Activated naive CD8-positive, alpha-beta T cell treated with anti-CD3 and anti-CD28 coated beads for 36 hours (primary cell): ENCODE results near the gene LHFPL3. TPM values are rescaled to one million over a fixed set of nuclear protein-coding genes. Genes with fewer than 3 reads are reported as not detected.

Experiments
- DNase-seq: peaks from one replicate; pipeline ENCODE4 v3.0.0; 2021
- H3K27ac Mint-ChIP-seq: one replicate; pipeline ENCODE4 v1.8.0; 2022; ENCODE audit warnings: mild to moderate bottlenecking, moderate library complexity, mixed read lengths
- H3K27me3 Mint-ChIP-seq: one replicate; pipeline ENCODE4 v1.8.0; 2022; ENCODE audit warnings: mild to moderate bottlenecking, mixed read lengths
- H3K36me3 Mint-ChIP-seq: one replicate; pipeline ENCODE4 v1.8.0; 2021; ENCODE audit warnings: mild to moderate bottlenecking, mixed read lengths
- H3K4me1 Mint-ChIP-seq: one replicate; pipeline ENCODE4 v1.8.0; 2021; ENCODE audit warnings: mixed read lengths
- H3K4me3 Mint-ChIP-seq: one replicate; pipeline ENCODE4 v1.8.0; 2022; ENCODE audit warnings: mild to moderate bottlenecking, moderate library complexity, mixed read lengths
- H3K9me3 Mint-ChIP-seq: one replicate; pipeline ENCODE4 v1.8.0; 2022; ENCODE audit warnings: mixed read lengths
- total RNA-seq, 2 experiments: library from RNA; stranded (reverse); gene quantifications; one replicate each; pipeline ENCODE4 v1.2.3, GENCODE V29; 2021

LHFPL3 gene
- total RNA-seq, 2 experiments from 2014 or later = not detected

DNA sequence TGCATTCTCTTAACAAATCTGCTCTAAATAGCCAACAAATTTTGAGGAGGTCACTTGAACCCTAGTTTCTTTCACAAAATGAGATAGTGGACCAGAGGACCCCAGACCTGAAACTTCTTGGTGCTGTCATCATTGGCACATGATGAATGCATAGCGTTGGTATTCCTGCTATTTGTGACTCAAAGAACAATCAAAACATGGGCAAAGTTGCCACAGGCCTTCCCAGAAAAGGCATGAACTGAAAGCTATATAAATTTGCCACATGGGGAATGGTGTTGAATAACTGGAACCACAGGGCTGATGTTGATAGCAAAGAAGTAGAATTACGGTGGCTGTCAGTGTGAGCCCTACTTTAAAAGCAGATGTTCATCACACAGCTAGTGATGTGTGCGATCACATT is 465.8 kb downstream of the LHFPL3 start:
- no peak overlapping the region for H3K27ac Mint-ChIP-seq
- no peaks in the 10 kb centered on the region for H3K9me3 Mint-ChIP-seq
- no peak overlapping the region for H3K4me3 Mint-ChIP-seq
- no peak for DNase-seq
- H3K27me3 Mint-ChIP-seq = peaks cover 19% of the 10 kb centered on the region
- H3K4me1 Mint-ChIP-seq = no peaks in the 10 kb centered on the region
- no peaks in the 10 kb centered on the region for H3K36me3 Mint-ChIP-seq

DNA sequence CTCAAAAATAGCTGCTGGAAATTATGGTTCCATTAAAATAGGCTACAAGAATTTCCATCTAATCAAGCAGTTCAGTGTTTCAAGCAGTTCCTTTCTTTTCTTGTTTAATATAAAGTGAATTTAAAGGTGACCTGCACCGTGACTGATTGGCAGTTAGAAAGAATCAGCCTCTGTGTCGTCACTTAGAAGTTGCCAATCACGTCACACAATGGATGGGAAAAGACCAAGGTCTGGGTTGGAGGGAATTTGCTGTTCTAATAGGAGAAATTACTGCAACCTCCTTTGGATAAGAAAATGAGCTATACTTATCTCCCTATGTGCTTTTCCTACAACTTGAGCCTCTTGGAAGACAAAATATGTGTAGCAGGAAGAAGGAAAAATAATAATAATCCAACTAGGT is 466.2 kb downstream of the LHFPL3 start:
- H3K27me3 Mint-ChIP-seq = peaks cover 19% of the 10 kb centered on the region
- no peaks in the 10 kb centered on the region for H3K36me3 Mint-ChIP-seq
- no peak for DNase-seq
- H3K9me3 Mint-ChIP-seq = no peaks in the 10 kb centered on the region
- H3K4me1 Mint-ChIP-seq = no peaks in the 10 kb centered on the region
- H3K27ac Mint-ChIP-seq = no peak overlapping the region
- H3K4me3 Mint-ChIP-seq = no peak overlapping the region

DNA sequence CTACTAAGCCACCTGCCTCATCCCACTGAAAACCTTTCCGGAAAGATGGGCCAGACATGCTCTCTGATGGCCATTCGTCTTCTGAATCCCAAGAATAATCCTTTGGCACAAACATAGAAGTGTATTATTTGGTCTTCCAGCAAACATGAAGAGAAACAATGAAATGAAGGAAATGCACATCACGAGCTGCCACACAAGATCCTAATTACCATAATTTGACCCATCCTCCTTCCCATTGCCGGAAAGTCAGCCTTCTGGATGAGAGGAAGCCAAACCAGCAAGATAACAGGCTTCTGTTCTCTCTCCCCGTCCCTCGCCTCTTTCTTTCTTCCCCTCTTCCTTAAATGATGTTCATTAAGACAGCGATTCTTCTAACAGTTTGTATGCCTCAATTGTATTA is 466.7 kb downstream of the LHFPL3 start:
- Mint-ChIP-seq H3K4me1 (no peaks in the 10 kb centered on the region), H3K27ac (no peak overlapping the region), H3K9me3 (no peaks in the 10 kb centered on the region), H3K36me3 (no peaks in the 10 kb centered on the region), H3K4me3 (no peak overlapping the region), H3K27me3 (peaks cover 14% of the 10 kb centered on the region)
- DNase-seq = no peak

DNA sequence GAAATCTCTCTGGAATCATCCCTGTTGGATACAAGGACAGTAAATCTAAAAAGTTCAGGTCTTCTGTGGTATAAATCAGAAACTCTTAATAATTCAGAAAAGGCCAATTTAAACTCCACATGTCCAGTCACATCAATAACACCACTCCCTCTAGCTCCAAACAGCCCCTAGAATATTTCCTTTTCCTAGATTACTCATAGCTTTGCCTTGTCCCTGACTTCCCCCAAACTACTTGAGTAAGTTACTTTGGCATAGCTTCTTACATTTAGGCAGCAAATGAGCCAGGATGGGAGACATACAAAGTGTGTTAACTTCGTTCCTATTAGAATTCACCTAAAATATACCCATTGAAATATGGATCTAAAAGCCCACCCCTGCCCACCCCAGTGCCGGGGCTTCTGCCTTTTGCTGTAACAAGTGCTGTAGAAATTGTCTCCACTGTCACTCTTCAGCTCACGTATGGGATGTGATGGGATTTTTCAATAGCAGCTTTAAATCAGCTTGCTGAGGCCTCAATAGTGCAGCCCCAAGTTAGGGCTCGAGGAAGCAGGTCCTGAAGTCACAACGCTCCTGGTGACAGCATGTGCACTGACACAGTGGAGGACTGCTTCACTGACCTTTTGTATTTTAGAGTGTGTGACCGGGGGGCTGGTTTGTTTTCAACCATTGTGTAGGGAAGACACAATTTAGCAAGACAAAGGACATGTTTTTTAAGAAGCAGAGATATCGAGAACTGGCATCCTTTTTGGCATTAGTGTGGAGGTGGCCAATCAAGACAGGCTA is 467.4 kb downstream of the LHFPL3 start:
- Mint-ChIP-seq H3K4me3 (no peak overlapping the region), H3K27me3 (peaks cover 10% of the 10 kb centered on the region), H3K36me3 (no peaks in the 10 kb centered on the region), H3K27ac (no peak overlapping the region), H3K4me1 (no peaks in the 10 kb centered on the region), H3K9me3 (no peaks in the 10 kb centered on the region)
- DNase-seq = no peak

DNA sequence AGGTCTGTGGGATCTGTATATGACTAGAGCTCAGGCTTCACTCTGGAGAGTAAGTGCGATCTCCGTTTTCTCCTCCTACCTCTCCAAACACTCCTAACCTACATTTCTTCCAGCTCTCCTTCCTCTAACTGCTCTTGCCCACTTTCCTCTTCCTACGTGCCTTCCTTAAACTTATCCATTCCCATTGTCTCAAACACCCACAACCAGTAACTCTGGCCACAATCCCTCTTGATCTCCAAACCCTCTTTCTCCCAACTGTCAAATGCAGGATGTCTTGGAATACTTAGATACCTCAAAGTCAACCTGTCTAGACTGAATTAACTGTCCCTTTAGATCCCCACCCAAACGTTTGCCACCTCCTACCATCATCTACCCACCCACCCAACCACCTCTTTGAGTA is 471.9 kb downstream of the LHFPL3 start:
- Mint-ChIP-seq H3K27me3 (peaks cover 6% of the 10 kb centered on the region), H3K36me3 (no peaks in the 10 kb centered on the region), H3K4me1 (no peaks in the 10 kb centered on the region), H3K9me3 (no peaks in the 10 kb centered on the region), H3K27ac (no peak overlapping the region), H3K4me3 (no peak overlapping the region)
- no peak for DNase-seq

DNA sequence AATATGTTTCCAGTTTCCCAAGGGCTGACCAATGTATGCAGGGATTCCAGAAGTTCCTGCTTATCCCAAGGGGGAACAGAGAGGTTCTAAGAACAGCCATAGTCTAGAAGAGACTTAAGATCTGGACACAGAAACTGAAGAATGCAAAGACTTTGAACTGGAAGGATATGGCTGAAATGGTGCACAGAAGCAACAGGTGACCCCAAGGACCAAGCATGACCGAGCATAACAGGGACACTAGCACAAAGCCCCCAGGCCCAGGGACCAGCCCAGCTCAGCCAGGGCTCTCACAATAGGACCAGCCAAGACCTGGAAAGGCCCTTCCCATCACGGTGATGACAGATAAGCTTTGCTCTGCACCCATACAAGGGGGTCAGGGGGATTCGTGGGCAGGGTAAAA is 472.6 kb downstream of the LHFPL3 start:
- Mint-ChIP-seq H3K4me3 (no peak overlapping the region), H3K9me3 (no peaks in the 10 kb centered on the region), H3K27ac (no peak overlapping the region), H3K27me3 (peaks cover 4% of the 10 kb centered on the region), H3K36me3 (no peaks in the 10 kb centered on the region), H3K4me1 (no peaks in the 10 kb centered on the region)
- no peak for DNase-seq

DNA sequence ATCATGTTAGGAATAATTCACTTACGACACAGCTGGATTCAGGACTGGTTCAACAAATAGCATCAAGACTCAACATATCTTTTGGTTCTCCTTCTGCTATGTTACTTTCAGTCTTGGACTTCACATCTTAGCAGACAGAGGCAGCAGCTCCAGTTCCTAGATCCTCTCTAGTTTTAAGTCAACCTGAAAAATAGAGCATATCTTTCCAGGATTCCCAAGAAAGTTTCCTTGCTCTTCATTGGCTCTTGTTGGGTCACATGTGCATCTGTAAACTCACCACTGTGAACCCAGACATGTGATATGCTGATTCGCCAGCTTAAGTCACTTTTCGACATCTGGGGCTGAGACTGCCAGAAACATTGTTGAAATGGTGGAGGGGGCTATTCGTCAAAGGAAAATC is 475.5 kb downstream of the LHFPL3 start:
- DNase-seq = no peak
- H3K27me3 Mint-ChIP-seq = peaks cover 9% of the 10 kb centered on the region
- H3K4me3 Mint-ChIP-seq = no peak overlapping the region
- no peaks in the 10 kb centered on the region for H3K9me3 Mint-ChIP-seq
- H3K36me3 Mint-ChIP-seq = no peaks in the 10 kb centered on the region
- H3K4me1 Mint-ChIP-seq = no peaks in the 10 kb centered on the region
- H3K27ac Mint-ChIP-seq = no peak overlapping the region

DNA sequence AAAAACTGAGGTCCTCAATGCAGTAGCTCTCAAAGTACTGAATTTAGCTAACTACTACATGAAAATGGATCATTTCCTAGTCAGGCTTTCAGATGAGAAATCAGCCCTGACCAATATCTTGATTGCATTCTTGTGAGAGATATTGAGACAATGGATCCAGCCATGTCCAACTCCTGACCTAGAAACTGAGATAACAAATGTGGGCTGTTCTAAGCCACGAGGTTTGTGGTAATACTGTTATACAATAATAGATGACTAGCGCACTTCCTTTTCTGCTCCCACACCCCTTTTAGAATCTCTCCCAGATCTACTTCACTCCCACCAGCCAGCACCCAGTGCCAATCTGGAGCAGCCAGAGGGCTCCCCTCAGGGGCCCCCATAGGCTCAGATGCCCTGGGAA is 476.3 kb downstream of the LHFPL3 start:
- Mint-ChIP-seq H3K4me1 (no peaks in the 10 kb centered on the region), H3K36me3 (no peaks in the 10 kb centered on the region), H3K4me3 (no peak overlapping the region), H3K9me3 (no peaks in the 10 kb centered on the region), H3K27ac (no peak overlapping the region), H3K27me3 (peaks cover 12% of the 10 kb centered on the region)
- no peak for DNase-seq

DNA sequence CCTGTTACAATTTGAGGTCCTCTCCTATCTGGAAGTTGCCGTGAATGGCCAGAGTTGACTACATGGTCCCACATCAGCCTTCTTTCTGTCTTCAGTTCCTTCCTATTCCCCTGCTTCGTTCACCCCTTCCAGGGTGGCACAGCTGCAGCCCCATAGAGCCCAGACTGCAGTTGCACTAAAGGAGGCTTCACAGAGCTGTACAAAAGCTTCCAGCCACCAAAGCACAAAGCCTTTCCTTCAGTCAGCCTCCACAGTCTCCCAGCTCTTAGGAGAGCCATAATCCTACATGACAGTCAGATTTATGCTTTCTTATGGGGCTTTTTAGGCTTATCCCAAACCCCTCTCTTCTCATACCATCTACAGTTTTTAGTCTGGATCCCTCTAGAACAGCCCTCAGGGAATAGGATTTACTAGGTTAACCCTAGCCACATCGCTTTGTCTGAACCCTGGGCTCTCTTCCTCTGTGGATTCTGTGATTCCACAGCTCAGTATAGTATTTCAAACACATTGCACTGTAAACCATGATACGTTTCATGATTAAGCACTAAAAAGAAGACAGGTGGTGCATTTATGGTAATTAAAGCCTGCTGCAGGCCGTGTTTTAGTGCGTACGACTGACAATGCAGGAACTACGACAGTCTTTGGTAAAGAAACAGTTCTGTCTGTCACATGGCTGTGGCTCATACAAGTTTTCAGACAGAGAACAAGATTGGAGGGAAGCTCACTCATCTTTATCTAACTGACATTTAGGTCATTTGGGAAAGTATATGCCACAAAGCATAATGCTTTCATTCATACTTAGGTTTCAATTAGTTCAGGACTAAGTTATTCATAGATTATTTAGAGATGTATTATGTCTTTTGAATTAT is 477.3 kb downstream of the LHFPL3 start:
- no peaks in the 10 kb centered on the region for H3K36me3 Mint-ChIP-seq
- no peak overlapping the region for H3K4me3 Mint-ChIP-seq
- DNase-seq = no peak
- H3K27ac Mint-ChIP-seq = no peak overlapping the region
- H3K27me3 Mint-ChIP-seq = peaks cover 22% of the 10 kb centered on the region
- no peaks in the 10 kb centered on the region for H3K9me3 Mint-ChIP-seq
- H3K4me1 Mint-ChIP-seq = no peaks in the 10 kb centered on the region

DNA sequence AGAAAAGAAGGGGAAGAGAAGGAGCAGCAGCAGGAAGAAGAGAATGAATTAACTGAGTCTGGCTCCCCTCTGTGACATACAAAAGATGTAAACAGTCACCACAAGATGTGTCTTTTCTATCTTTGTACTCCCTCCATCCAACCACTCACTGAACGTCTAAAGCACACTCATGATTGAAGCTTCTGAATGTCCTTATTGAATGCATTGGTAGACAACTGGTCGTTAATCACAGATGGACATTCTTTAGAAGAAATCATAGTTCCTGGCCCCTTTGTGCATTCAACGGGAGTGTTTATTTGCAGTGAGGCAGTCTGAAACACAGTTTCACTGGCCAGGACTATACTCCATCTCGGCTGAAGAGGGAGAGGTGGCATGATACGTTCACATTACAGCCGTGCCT is 479.3 kb downstream of the LHFPL3 start:
- no peaks in the 10 kb centered on the region for H3K9me3 Mint-ChIP-seq
- peaks cover 25% of the 10 kb centered on the region for H3K27me3 Mint-ChIP-seq
- no peaks in the 10 kb centered on the region for H3K4me1 Mint-ChIP-seq
- H3K4me3 Mint-ChIP-seq = no peak overlapping the region
- DNase-seq = no peak
- no peaks in the 10 kb centered on the region for H3K36me3 Mint-ChIP-seq
- no peak overlapping the region for H3K27ac Mint-ChIP-seq

DNA sequence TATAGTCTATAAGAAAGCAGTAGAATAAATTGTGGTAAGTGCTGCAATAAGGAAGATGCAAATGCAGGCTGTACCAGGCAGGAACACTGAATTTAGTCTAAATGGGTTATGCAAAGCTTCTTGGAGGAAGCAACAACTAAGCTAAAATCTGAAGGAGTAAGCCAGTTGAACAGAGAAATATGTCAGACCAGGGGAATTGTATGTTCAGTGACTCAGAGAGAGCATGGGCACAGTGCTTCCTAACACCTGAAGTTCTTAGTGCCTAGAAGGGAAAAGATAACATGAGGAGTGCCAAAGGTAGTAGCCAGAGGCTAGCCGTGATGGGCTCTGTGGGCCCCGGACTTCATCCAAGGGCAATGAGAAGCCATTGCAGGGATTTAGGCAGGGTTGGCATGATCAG is 481.5 kb downstream of the LHFPL3 start:
- Mint-ChIP-seq H3K4me3 (no peak overlapping the region), H3K27ac (no peak overlapping the region), H3K9me3 (no peaks in the 10 kb centered on the region), H3K36me3 (no peaks in the 10 kb centered on the region), H3K27me3 (peaks cover 25% of the 10 kb centered on the region), H3K4me1 (no peaks in the 10 kb centered on the region)
- DNase-seq = no peak

DNA sequence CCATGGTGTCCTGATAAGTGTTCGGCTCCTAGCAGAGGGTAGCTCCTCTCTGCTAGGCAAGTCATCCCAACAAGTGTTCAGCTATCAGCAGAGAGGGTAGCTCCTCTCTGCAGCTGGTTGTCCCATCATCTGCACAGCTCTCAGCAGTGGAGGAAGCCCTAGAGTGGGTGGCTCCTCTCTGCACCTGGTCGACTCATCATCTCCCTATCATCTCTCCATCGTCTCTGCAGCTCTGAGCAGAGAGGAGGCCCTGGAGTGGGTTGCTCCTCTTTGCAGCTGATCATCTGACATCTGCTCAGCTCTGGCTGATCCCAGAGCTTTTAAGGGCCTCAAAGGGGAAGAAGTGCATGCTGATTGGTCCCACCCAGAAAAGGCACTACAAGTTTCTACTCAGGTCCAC is 485.7 kb downstream of the LHFPL3 start:
- Mint-ChIP-seq H3K4me1 (peaks cover 1% of the 10 kb centered on the region), H3K27ac (no peak overlapping the region)
- DNase-seq = no peak

DNA sequence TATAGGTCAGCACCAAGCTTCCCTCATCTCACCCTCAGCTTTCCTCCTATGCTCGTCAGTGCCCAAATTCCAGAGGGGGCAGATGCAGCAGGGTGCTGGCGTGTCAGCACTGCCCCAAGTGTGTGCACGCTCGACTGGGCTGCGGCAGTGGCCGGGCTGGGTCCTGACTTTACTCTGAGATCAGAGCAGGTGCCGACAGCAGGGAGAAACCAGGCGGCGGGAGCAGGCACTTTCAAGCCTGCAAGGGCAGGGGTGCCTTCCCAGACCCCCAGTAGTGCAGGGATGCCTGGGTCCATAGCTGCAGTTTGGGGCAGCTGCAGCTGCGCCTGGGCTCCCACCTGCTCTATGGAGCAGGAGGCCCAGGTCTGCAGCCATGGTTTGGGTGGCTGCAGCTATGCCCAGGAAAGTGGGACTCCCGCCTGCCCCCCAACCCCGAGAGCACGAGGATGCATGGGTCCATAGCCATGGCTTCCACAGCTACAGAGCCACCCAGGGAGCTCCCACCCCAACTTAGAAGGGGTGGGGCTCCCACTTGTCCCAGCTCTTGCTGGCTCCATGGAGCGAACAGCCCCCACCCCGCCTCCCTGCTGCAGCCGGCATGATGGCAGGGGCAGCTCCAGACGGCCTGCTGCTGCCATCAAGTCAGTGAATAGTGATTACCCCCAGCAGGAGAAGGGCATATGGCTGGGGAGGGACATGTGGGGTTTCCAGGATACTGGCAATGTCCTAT is 486.4 kb downstream of the LHFPL3 start:
- DNase-seq = no peak
- Mint-ChIP-seq H3K9me3 (no peaks in the 10 kb centered on the region), H3K36me3 (no peaks in the 10 kb centered on the region), H3K4me1 (peaks cover 1% of the 10 kb centered on the region), H3K27ac (no peak overlapping the region), H3K4me3 (no peak overlapping the region), H3K27me3 (peaks cover 11% of the 10 kb centered on the region)

More for the DNA sequence above, 485.7 kb downstream of the LHFPL3 start:
- H3K27me3 Mint-ChIP-seq = peaks cover 14% of the 10 kb centered on the region
- no peaks in the 10 kb centered on the region for H3K36me3 Mint-ChIP-seq
- no peak overlapping the region for H3K4me3 Mint-ChIP-seq
- H3K9me3 Mint-ChIP-seq = no peaks in the 10 kb centered on the region

DNA sequence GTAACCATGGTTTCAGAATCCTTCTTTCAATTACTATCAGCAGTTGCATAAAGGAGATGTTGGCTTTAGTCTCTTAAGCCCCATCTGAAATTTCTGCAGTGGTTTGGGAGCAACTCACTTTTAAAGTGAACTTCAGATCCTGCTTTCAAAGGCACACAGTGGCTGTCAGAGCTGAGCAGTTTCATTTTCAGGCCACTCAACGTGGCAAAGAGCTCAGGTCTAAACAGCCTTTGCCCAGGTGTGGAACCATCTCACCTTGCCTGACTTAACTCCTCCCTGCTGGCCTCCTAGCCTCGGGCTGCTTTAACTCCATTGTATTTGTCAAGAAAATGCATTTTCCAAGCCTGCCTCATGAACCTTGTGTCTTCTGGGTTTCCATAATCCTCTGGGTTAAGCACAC is 488.1 kb downstream of the LHFPL3 start:
- peaks cover 1% of the 10 kb centered on the region for H3K4me1 Mint-ChIP-seq
- H3K27me3 Mint-ChIP-seq = no peaks in the 10 kb centered on the region
- H3K9me3 Mint-ChIP-seq = no peaks in the 10 kb centered on the region
- H3K4me3 Mint-ChIP-seq = no peak overlapping the region
- DNase-seq = no peak
- no peaks in the 10 kb centered on the region for H3K36me3 Mint-ChIP-seq
- H3K27ac Mint-ChIP-seq = no peak overlapping the region
